GM21619 (cell line): Measurements from ENCODE around the gene KIRREL3.

Experiments used
- ATAC-seq: cut with Tn5 transposase; IDR thresholded peaks from one replicate; pipeline ENCODE4 v1.9.1; 2021; ENCODE audit not compliant: unreplicated experiment

Gene KIRREL3

GRCh38 chr11:126683766-126684728, 316.5 kb downstream of the KIRREL3 start:
- ATAC-seq = no peak

- no peak for ATAC-seq
These were observed 318.0 kb downstream of the KIRREL3 start for GRCh38 chr11:126682590-126682989.

- no peak for ATAC-seq
These were observed 319.9 kb downstream of the KIRREL3 start for GRCh38 chr11:126680700-126681099.

- no peak for ATAC-seq
These were observed 320.4 kb downstream of the KIRREL3 start for GRCh38 chr11:126680131-126680530.

GRCh38 chr11:126679033-126679432, 321.5 kb downstream of the KIRREL3 start:
- ATAC-seq = no peak

- no peak for ATAC-seq
These were observed 324.0 kb downstream of the KIRREL3 start for GRCh38 chr11:126676536-126676935.

- ATAC-seq = no peak
These were observed 327.3 kb downstream of the KIRREL3 start for GRCh38 chr11:126673319-126673718.

- ATAC-seq = no peak
These were observed 331.2 kb downstream of the KIRREL3 start for GRCh38 chr11:126669416-126669815.

- ATAC-seq = no peak
These were observed 335.9 kb downstream of the KIRREL3 start for GRCh38 chr11:126664643-126665042.

GRCh38 chr11:126663749-126664592, 336.6 kb downstream of the KIRREL3 start:
- ATAC-seq = no peak

GRCh38 chr11:126662035-126662790, 338.4 kb downstream of the KIRREL3 start:
- ATAC-seq = no peak

- no peak for ATAC-seq
These were observed 339.7 kb downstream of the KIRREL3 start for GRCh38 chr11:126660761-126661425.

- no peak for ATAC-seq
These were observed 340.2 kb downstream of the KIRREL3 start for GRCh38 chr11:126660321-126660720.

GRCh38 chr11:126658306-126659056, 342.1 kb downstream of the KIRREL3 start:
- ATAC-seq = no peak

GRCh38 chr11:126655807-126656128, 344.8 kb downstream of the KIRREL3 start:
- no peak for ATAC-seq

GRCh38 chr11:126654886-126655806, 345.4 kb downstream of the KIRREL3 start:
- ATAC-seq = no peak

- no peak for ATAC-seq
These were observed 347.5 kb downstream of the KIRREL3 start for GRCh38 chr11:126653040-126653439.

GRCh38 chr11:126647735-126648134, 352.8 kb downstream of the KIRREL3 start:
- ATAC-seq = no peak
